ENCODE measurements around the gene SVOP.
A peak's percentile ranks its signal among the peaks of the same experiment; 100 is the strongest.
"Not testable (repeated sequence)": the region's sequence is repeated elsewhere in the genome, so short reads cannot be mapped to it uniquely, and the experiment has no call there.

The SVOP gene

DNA sequence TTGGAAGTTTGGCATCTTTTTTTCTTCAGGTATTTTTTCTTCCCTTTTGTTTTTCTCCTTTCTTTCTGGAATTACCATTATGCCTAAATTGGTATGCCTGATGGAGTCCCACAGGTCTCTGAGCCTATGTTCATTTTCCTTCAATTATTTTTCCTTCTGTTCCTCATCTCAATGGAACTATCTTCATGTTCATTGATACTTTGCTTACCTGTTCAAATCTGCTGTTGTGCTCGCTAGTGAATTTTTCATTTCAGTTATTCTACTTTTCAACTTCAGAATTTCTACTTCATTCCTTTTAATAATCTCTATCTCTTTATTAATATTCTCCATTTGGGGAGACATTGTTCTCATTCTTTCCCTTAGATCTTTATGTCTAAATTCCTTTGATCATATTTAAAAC is 16.1 kb upstream of the SVOP start:
- TF ChIP-seq, protein P1, sequence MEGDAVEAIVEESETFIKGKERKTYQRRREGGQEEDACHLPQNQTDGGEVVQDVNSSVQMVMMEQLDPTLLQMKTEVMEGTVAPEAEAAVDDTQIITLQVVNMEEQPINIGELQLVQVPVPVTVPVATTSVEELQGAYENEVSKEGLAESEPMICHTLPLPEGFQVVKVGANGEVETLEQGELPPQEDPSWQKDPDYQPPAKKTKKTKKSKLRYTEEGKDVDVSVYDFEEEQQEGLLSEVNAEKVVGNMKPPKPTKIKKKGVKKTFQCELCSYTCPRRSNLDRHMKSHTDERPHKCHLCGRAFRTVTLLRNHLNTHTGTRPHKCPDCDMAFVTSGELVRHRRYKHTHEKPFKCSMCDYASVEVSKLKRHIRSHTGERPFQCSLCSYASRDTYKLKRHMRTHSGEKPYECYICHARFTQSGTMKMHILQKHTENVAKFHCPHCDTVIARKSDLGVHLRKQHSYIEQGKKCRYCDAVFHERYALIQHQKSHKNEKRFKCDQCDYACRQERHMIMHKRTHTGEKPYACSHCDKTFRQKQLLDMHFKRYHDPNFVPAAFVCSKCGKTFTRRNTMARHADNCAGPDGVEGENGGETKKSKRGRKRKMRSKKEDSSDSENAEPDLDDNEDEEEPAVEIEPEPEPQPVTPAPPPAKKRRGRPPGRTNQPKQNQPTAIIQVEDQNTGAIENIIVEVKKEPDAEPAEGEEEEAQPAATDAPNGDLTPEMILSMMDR (IDR thresholded peaks at IDR 0.05; ENCODE audit: unreplicated experiment in 3 of 3), result no peak
- H3K9me3 Mint-ChIP-seq, result peaks cover 11% of the 10 kb centered on the region
- H3K36me3 Mint-ChIP-seq (ENCODE audit: low read depth), result no peaks in the 10 kb centered on the region
- no peak overlapping the region for H3K4me3 Mint-ChIP-seq
- H3K4me1 Mint-ChIP-seq, result peaks cover 7% of the 10 kb centered on the region
- no peak overlapping the region for H3K27ac Mint-ChIP-seq
- H3K27me3 Mint-ChIP-seq (ENCODE audit: low read depth), result no peaks in the 10 kb centered on the region

DNA sequence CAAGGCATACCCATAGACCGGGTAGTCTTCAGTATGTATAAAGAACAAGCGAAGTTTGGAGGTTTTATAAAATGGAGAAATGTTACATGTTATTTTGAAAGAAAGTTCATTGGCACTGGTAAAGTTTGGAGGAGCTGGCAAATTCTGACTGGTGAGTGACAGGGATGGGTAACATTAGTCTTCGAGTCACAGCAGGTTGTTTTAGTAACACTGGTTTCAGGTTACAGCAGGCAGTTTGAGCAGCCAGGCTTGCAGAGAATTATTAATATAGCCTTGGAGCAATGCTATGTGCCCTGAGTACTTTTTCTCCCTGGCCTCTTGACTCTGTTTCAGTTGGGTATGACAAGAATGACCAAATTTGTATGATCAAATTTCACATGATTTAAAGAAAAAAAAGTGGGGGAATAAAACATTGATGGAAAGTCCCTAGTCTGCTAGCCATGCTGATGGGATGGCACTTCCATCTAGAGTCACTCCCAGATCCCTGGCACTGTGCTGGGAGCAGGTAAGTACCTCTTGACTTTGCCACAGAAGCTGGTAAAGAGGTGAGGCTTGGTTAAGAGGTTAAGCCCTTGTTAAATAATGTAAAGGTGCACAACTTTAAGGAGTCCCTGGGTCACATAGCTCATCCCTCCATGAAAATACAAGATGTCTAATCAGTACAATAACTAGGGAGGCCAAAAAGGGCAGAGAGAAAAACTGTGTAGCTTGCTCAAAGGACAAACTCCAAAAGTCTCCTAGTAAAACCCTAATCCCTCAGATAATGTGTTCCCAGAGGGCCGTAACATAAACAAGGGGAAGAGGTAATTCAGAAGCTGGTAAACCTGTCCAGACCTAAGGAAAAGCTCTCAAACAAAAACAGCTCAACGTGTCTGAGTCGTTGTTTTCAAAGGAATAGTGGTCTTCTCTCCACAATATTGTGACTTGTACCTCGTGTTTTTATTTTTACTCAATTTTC is 12.7 kb upstream of the SVOP start:
- Mint-ChIP-seq H3K36me3 (ENCODE audit: low read depth) (no peaks in the 10 kb centered on the region), H3K9me3 (peaks cover 6% of the 10 kb centered on the region), H3K27me3 (ENCODE audit: low read depth) (peaks cover 7% of the 10 kb centered on the region), H3K4me1 (peaks cover 7% of the 10 kb centered on the region), H3K27ac (peak overlapping the region in 1 of 3 experiments; percentile 39), H3K4me3 (no peak overlapping the region)
- TF ChIP-seq, protein P1 (IDR thresholded peaks at IDR 0.05; ENCODE audit: unreplicated experiment in 3 of 3), result no peak

DNA sequence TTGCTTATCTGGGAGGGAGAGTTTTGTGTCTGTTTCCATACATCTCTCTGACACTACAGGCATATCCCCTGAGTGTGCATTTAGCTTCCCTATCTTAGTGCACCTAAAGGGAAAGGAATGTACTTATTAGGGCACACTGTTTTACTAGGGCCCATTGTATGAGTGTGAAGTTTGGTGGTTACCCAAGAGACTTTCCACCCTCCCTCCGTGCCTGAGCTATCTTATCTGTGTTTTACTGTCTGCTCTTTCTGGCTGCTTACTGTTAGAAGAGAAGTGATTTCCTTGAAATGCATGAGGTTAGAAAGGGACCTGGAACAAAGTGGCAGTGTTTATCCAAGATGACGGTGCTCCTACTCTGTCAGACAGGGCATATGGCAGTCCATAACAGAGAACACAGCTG is 8.5 kb upstream of the SVOP start:
- no peak overlapping the region for H3K27ac Mint-ChIP-seq
- H3K9me3 Mint-ChIP-seq, result no peaks in the 10 kb centered on the region
- H3K4me1 Mint-ChIP-seq, result peaks cover 15% of the 10 kb centered on the region
- no peaks in the 10 kb centered on the region for H3K36me3 Mint-ChIP-seq (ENCODE audit: low read depth)
- H3K27me3 Mint-ChIP-seq (ENCODE audit: low read depth), result peaks cover 7% of the 10 kb centered on the region
- TF ChIP-seq, protein P1 (IDR thresholded peaks at IDR 0.05; ENCODE audit: unreplicated experiment in 3 of 3), result no peak
- no peak overlapping the region for H3K4me3 Mint-ChIP-seq

DNA sequence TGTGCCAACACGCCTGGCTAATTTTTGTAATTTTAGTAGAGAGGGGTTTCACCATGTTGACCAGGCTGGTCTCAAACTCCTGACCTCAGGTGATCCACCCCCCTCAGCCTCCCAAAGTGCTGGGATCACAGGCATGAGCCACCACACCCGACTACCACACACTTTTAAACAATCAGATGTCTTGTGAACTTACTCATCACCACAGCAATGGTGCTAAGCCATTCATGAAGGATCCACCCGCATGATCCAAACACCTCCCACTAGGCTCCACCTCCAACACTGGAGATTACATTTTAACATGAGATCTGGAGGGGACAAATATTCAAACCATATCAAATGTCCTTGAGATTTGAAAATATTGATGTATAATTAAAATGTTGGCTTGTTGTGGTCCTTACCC is 7.8 kb upstream of the SVOP start:
- not testable (repeated sequence) for H3K4me3 Mint-ChIP-seq; H3K36me3 Mint-ChIP-seq (ENCODE audit: low read depth); H3K9me3 Mint-ChIP-seq; H3K27ac Mint-ChIP-seq
- H3K27me3 Mint-ChIP-seq (ENCODE audit: low read depth), result peaks cover 10% of the 10 kb centered on the region
- H3K4me1 Mint-ChIP-seq, result peaks cover 13% of the 10 kb centered on the region

DNA sequence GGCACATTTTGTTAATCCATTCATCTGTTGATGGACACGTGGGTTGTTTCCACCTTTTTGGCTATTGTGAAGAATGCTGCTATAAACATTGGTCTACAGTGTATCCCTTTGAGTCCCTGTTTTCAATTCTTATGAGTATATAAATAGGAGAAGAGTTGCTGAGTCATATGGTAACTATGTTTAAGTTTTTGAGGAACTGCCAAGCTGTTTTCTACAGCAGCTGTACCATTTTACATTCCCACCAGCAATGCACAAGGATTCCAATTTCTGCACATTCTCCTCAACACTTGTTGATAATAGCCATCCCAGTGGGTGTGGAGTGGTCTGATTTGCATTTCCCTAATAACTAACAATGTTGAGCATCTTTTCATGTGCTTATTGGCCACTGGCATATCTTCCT is 6.9 kb upstream of the SVOP start:
- H3K36me3 Mint-ChIP-seq (ENCODE audit: low read depth), result no peaks in the 10 kb centered on the region
- H3K27me3 Mint-ChIP-seq (ENCODE audit: low read depth), result peaks cover 10% of the 10 kb centered on the region
- TF ChIP-seq, protein P1 (IDR thresholded peaks at IDR 0.05; ENCODE audit: unreplicated experiment in 3 of 3), result no peak
- no peaks in the 10 kb centered on the region for H3K9me3 Mint-ChIP-seq
- peaks cover 7% of the 10 kb centered on the region for H3K4me1 Mint-ChIP-seq
- H3K4me3 Mint-ChIP-seq, result no peak overlapping the region
- no peak overlapping the region for H3K27ac Mint-ChIP-seq

DNA sequence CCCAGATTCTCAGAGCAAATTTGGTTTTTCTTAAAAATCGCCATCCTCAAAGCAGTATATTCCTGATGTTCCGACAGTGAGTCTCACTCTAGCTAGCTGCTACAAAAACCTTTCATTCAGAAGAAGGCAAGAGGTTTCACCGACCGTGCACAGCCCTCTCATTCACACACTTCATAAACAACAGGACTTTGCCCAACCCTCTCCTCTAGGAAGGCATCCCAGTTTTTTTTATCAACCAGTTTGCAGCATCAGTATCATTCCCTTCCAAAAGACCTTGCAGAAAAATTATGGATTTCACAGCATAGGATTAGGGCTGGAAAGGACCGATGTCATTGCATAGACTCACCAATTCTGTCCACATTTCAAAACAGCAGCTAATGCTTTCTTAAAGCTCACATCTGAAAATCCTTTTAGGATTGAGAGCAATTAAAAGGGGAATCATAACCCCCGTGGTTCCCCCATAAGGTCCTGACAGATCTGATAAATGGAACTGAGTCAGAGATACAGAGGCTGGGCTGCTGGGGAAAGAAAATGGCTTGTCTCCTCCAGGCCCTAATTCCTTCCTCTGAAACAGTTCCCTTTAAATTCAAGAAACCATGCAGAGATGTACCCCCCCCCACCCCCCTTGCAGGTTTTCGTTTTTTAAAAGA is 597 bp downstream of the SVOP start:
- H3K27ac Mint-ChIP-seq, result no peak overlapping the region
- no peaks in the 10 kb centered on the region for H3K4me1 Mint-ChIP-seq
- TF ChIP-seq, protein P1 (IDR thresholded peaks at IDR 0.05; ENCODE audit: unreplicated experiment in 3 of 3), result no peak
- no peaks in the 10 kb centered on the region for H3K36me3 Mint-ChIP-seq (ENCODE audit: low read depth)
- H3K27me3 Mint-ChIP-seq (ENCODE audit: low read depth), result peaks cover 15% of the 10 kb centered on the region
- H3K9me3 Mint-ChIP-seq, result no peaks in the 10 kb centered on the region
- peak overlapping the region in 2 of 3 experiments; percentile 13 to 26 for H3K4me3 Mint-ChIP-seq

Data from nephron (organoid).